A673 (cell line): ENCODE results near the gene TSPAN4. TPM values are rescaled to one million over a fixed set of nuclear protein-coding genes. Genes with fewer than 3 reads are reported as not detected.

Experiments
- BruUV-seq: library from RNA; stranded (reverse); fragments of 400-500 nt; replicated peaks from 2 replicates; lab custom pipeline; 2021; lab: Mats Ljungman, UMichigan
- CTCF ChIA-PET: fragments of 300-600 bp; sonication (Branson Sonifier 250); formaldehyde crosslinking; loops from one replicate; lab custom pipeline; 2022; ENCODE audit warnings: antibody characterized with exemption; lab: Charles Lee
- POLR2A ChIA-PET: fragments of 300-600 bp; sonication (Branson Sonifier 250); formaldehyde crosslinking; loops from one replicate; lab custom pipeline; 2022; ENCODE audit warnings: antibody characterized with exemption; ENCODE audit not compliant: low non-redundant PET; lab: Charles Lee
- DNase-seq: peaks from one replicate; pipeline ENCODE4 v3.0.0-alpha.2; 2015; ENCODE audit warnings: low spot score
- H3K27ac ChIP-seq: fragments of 200-600 bp; sonication (generic); 2 replicates; pipeline ENCODE4 v1.5.1; 2016; ENCODE audit warnings: mixed run types, low read depth, mild to moderate bottlenecking, mixed read lengths, antibody characterized with exemption, low read length; ENCODE audit not compliant: poor library complexity, severe bottlenecking
- H3K27me3 ChIP-seq: fragments of 200-600 bp; sonication (generic); replicated peaks from 2 replicates; pipeline ENCODE4 v1.6.1; 2017; ENCODE audit warnings: mixed run types, low read depth, mild to moderate bottlenecking, mixed read lengths, antibody characterized with exemption, low read length; ENCODE audit not compliant: insufficient read depth, poor library complexity
- H3K36me3 ChIP-seq: fragments of 200-600 bp; sonication (generic); 2 replicates; pipeline ENCODE4 v1.6.1; 2016; ENCODE audit warnings: mixed run types, mild to moderate bottlenecking, mixed read lengths, antibody characterized with exemption, low read length; ENCODE audit not compliant: insufficient read depth, poor library complexity, severe bottlenecking
- H3K4me1 ChIP-seq: fragments of 200-600 bp; sonication (generic); 2 replicates; pipeline ENCODE4 v1.6.1; 2017; ENCODE audit warnings: mixed run types, mild to moderate bottlenecking, mixed read lengths, antibody characterized with exemption, low read length; ENCODE audit not compliant: insufficient read depth, poor library complexity, severe bottlenecking
- H3K4me3 ChIP-seq: fragments of 200-600 bp; sonication (generic); 2 replicates; pipeline ENCODE4 v1.5.1; 2016; ENCODE audit warnings: low read depth, mixed run types, mild to moderate bottlenecking, mixed read lengths, low read length; ENCODE audit not compliant: poor library complexity, severe bottlenecking
- H3K9me3 ChIP-seq: fragments of 200-600 bp; sonication (generic); 2 replicates; pipeline ENCODE4 v1.6.1; 2016; ENCODE audit warnings: mixed run types, low read depth, mild to moderate bottlenecking, mixed read lengths, antibody characterized with exemption, low read length; ENCODE audit not compliant: poor library complexity, severe bottlenecking
- CTCF ChIP-seq: fragments of 300-800, 200-600 bp; sonication (generic); conservative IDR thresholded peaks from 2 replicates; pipeline ENCODE4 v1.5.1; 2017; ENCODE audit warnings: low read depth, mild to moderate bottlenecking, antibody characterized with exemption, low read length, moderate library complexity, mixed read lengths
- EZH2 ChIP-seq: fragments of 200-600 bp; sonication (generic); IDR thresholded peaks from 2 replicates; pipeline ENCODE4 v1.6.1; 2017; ENCODE audit warnings: borderline replicate concordance, low read depth, mild to moderate bottlenecking, mixed read lengths, antibody characterized with exemption, low read length; ENCODE audit not compliant: poor library complexity, severe bottlenecking
- intact Hi-C: fragments of 100-400 bp; cut with micrococcal nuclease; formaldehyde crosslinking; loops from one replicate; pipeline ENCODE4 v1.10.0; 2022; ENCODE audit not compliant: unreplicated experiment
- total RNA-seq: library from RNA; stranded (reverse); gene quantifications from 2 replicates; pipeline ENCODE4 v1.2.3, GENCODE V29; 2021

TSPAN4 gene
- total RNA-seq, 1 experiment from 2014 or later = 17.5 TPM

GRCh38 chr11:843818-844692 lies 1.4 kb downstream of the TSPAN4 start:
- H3K4me1 ChIP-seq = peaks cover 21% of the 10 kb centered on the region
- POLR2A ChIA-PET = no interaction called here
- no TSS peak for BruUV-seq
- H3K27me3 ChIP-seq = no peaks in the 10 kb centered on the region
- no peak overlapping the region for H3K27ac ChIP-seq
- CTCF ChIA-PET = no interaction called here
- H3K36me3 ChIP-seq = peaks cover 10% of the 10 kb centered on the region
- H3K4me3 ChIP-seq = peak overlapping the region; percentile 99
- TF ChIP-seq CTCF (no peak), EZH2 (no peak)
- intact Hi-C loops = no loop called here
- peak; percentile 68 for DNase-seq
- H3K9me3 ChIP-seq = no peaks in the 10 kb centered on the region

- no peak overlapping the region for H3K27ac ChIP-seq
- intact Hi-C loops = no loop called here
- peak; percentile 55 for DNase-seq
Measured at GRCh38 chr11:844693-845644, 2.3 kb downstream of the TSPAN4 start.

More at GRCh38 chr11:844693-845644, 2.3 kb downstream of the TSPAN4 start:
- no peaks in the 10 kb centered on the region for H3K9me3 ChIP-seq
- ChIA-PET POLR2A (no interaction called here), CTCF (no interaction called here)
- H3K4me3 ChIP-seq = no peak overlapping the region
- TF ChIP-seq EZH2 (no peak), CTCF (no peak)
- H3K27me3 ChIP-seq = no peaks in the 10 kb centered on the region
- peaks cover 24% of the 10 kb centered on the region for H3K4me1 ChIP-seq
- BruUV-seq = no TSS peak
- peaks cover 2% of the 10 kb centered on the region for H3K36me3 ChIP-seq
